NAMALWA (cell line): Measurements from ENCODE around the gene WNT7B.

Source experiments
- DNase-seq: peaks from one replicate; pipeline ENCODE4 v3.0.0-alpha.2; 2015; ENCODE audit warnings: low spot score

Gene WNT7B

DNA sequence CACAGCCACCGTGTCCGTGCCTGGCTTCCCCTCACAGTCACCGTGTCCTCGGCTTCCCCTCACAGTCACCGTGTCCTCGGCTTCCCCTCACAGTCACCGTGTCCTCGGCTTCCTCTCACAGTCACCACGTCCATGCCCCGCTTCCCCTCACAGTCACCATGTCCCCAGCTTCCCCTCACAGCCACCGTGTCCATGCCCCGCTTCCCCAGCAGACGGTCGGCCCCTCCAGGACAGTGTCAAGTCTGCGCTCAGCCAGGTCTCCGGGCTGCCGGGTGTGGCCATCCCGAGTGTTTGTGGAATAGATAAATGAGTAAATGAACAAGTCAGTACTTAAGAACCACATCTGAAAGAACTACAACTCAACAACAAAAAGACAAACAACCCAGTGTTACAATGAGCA lies 23.8 kb downstream of the WNT7B start:
- DNase-seq = no peak

DNA sequence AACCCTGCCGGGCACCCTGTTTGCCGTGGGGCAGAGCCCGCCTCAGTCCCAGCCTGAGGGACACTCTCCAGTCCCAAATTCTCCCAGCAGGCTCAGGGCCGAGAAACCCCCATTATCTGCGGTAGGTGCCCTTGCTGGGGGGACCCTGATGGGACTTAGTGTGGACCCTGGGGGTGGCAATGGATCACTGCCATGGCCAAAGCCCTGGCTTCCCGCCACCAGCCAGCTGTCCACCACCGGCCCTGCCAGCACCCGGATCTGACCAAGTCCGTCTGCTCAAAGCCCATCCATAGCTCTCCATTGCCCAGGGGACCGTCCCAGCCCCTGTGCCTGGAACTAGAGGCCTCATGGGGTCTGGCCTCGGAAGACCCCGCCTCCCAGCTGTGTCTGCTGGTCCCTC lies 24.4 kb downstream of the WNT7B start:
- DNase-seq = no peak

GRCh38 chr22:45952151-45952550 lies 24.8 kb downstream of the WNT7B start:
- DNase-seq = no peak

GRCh38 chr22:45949891-45950290 lies 27.1 kb downstream of the WNT7B start:
- DNase-seq = no peak

DNA sequence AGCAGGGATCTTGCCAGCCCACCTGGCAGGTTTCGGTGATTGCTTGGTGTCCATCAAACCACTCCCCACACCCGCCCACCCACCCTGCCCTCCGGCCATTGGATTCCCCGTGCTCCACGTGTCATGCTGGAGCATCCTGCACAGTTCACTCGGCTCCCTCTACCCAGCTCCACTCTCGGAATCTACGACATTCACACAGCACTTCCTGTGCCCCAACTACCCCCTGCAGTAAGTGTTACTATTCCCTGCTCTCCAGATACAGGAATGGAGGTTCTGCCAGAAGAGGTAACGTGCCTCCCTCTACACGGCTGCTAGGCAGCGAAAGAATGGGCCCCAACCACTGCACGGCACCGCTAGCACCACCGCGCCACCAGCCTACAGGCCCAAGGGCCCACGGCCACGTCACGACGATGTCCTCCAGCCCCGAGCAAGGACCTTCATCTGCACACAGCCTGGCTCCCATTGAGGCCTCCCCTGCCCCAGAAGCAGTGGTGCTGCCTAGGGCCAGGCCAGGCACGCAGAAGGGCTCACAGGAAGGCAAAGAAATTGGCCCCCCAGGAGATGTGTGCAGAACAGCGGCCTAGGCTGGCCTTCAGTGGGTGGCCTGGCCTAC lies 27.6 kb downstream of the WNT7B start:
- no peak for DNase-seq

DNA sequence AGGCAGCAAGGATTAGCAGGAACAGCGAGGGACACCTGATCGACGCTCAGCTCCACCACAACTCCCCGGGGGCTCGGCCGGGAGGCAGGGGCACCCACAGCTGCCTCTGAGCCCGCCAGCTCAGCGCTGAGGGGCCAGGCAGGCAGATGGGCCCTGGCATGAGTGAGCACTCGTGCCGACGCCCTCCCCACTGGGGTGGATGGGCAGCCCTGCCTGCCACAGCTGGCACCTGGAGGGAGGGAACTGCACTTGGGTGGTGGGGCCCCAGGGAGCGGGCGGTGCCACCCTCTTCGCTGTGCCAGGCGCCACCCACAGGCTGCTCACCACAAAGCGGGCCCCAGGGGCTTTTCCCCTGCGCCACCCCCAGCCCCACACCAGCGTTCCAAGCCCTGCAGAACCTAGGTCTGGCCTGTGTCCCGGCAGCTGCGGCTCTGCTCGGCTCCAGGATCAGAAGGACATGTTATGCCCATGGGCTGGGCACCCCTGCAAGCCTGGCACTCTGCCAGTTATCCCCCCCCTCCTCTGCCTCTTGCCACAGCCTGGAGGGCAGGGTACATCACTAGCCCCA lies 28.8 kb downstream of the WNT7B start:
- DNase-seq = peak; percentile 65

DNA sequence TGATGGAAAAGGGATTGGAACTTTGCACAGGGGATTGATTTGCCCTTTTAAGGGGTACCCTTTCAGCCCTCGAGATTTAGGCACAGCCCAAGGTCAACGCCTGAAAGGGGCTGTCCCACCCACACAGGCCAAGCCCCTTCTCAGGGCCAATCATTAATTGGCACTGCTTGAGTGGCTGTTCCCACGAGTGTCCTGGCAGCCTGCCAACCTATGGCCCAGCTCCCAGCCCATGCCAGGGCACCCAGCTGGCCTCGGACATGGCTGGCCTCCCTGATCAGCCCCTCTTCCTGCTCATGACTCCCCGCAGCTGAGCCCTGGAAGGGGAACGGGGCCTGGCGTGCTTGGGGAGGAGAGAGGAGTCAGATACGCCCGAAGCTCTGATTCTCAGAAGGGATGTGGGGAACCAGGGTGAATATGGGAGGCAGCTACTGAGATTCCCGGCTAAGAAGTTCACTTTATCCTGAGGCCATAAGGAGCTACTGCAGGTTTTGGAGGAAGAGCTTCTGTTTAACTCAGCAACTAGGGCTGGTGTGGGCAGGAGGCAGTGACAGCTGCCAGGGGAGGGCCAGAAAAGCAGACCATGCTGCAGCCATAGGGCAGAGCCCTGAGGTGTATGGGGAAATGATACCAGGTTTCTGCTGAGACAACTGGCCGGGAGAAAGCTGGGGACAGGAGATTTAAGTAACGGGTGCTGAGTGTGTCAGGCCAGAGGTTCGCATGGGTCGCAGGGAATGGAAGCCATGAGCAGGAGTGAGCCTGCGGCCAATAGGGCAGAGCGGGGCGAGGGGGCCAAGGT lies 30.0 kb downstream of the WNT7B start:
- DNase-seq = peak; percentile 23

DNA sequence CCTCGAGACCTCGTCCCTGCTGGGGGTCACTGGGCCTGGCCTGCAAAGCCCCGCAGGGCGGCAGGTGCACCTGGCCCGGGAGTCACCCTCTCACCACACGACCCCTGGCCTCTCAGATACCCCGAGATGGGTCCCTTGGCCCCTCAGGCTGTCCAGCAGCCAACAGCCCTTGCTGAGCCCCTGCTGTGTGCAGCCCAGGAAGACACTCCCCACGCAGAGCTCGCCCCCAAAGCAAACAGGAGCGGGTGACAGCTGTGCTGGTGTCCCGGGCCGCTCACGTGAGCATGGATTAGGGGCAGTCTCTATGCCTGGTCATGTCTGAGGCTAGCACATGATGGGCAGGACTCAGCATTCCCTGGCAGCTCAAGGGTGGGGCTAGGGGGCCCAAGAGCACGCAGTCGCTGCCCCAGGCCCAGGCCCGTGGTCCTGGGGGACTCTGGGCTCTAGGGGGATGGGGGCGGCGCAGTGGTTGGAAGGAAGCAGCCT lies 31.3 kb downstream of the WNT7B start:
- no peak for DNase-seq

DNA sequence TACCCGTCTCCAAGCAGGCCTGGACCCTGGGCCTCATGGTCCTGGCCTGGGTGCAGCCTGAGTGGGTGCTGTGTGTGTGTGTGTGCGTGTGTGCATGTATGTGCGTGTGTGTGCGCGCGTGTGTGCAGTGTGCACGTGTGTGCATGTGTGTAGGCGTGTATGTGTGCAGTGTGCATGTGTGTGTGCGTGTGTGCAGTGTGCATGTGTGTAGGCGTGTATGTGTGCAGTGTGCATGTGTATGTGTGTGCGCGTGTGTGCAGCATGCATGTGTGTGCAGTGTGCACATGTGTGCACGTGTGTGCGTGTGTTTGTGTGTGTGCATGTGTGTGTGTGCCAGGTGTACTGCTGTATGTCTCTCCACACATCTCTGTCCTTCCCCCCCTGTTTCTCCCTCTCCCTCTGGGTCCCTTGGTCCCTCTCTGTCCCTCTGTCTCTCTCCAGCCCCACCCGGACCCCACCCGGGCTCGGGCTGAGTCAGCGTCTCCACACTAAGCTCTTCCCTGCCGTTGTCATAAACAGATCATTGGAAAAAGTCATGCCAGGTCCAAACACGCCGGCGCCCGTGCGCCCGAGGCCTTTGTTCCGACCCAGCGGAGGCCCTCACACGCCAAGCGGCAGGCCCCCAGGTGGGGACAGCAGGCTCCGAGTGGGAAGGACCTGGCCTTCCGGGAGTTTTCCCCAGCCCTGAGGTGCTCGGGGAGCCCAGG lies 34.0 kb downstream of the WNT7B start:
- DNase-seq = no peak

- DNase-seq = no peak
Measured at GRCh38 chr22:45942344-45942743, 34.6 kb downstream of the WNT7B start.

- DNase-seq = no peak
Measured at GRCh38 chr22:45938913-45939312, 38.0 kb downstream of the WNT7B start.

DNA sequence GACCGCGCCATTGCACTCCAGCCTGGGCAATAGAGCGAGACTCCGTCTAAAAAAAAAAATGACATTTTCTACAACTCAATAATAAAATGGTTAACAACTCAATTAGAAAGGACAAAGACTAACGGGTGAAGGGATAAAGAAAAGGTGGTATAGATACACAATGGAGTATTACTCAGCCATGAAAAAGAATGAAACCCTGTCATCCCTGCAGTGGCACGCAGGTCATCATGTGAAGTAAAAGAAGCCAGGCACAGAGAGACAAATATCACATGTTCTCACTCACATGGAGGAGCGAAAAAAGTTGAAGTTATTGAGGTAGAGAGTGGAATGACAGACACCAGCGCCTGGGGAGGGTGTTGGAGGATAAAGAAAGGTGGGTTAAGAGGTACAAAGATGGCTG lies 39.0 kb downstream of the WNT7B start:
- DNase-seq = no peak

GRCh38 chr22:45935573-45935972 lies 41.4 kb downstream of the WNT7B start:
- no peak for DNase-seq

DNA sequence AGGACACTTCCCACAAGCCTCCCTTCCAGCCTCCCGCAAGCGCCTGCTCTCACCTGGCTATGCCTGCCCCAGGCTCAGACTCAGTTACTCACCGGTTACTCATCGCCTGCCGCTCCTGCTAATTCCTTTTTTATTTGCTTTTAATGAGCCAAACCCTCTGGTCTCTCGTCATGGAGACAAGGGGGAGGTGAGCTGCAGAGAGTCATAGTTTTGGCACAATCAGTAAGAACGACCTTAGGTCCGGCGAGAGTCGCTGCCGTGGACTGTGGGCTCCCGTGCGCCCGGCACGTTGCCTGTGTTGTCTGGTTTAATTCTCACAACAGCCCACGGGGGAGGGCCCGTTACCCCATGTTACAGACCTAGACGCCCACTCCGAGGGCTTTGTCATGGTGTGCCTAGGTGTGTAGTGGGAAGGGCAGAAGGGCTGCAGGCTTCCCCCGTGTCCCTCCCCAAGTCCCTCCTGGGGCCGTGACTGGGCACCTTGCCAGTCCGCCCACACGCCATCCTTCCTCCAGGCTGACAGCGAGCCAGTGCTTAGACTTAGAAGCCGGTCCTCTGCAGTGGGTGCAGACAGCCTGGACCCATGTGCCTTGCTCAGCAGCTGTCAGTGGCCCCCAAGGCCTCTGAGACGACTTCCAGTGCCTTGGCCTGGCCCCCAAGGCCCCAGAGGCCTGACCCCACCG lies 42.2 kb downstream of the WNT7B start:
- DNase-seq = no peak

GRCh38 chr22:45934168-45934564 lies 42.8 kb downstream of the WNT7B start:
- DNase-seq = no peak

- no peak for DNase-seq
Measured at GRCh38 chr22:45933506-45934167, 43.3 kb downstream of the WNT7B start.

GRCh38 chr22:45932071-45932470 lies 44.9 kb downstream of the WNT7B start:
- DNase-seq = no peak

DNA sequence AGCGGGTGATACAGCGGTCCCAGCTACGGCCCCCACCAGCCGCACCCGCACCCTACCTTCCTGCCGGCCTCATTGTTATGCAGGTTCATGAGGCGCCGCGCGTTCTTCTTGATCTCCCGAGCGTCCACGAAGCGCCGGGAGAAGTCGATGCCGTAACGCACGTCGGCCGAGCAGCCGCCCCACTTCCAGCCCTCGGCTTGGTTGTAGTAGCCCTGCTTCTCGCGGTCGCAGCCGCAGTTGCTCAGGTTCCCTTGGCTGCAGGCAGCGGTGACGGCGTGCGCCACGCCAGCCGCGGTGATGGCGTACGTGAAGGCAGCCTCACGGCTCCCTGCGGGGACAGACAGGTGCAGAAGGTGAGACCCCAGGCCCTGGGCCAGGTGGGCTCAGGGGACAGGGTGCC lies 45.9 kb downstream of the WNT7B start:
- DNase-seq = no peak

DNA sequence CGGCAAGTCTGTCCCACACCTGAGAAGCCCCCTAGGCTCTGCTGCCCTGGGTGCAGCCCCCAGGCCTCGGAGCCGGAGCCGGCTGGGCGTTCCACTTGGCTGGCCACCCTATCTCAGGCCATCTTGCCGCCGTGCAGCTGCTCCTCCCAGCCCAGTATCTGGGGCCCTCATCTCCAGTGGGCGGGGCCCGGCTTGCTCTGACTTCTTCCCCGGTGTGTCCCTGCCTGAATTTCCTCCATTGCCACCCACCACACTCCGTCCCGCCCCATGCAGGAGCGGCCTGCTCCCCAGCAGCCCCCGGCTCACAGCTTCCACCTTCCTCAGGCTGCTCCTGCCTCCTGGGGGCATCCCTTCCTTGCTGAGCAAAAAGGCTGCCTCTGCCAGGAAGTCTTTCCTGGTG lies 46.6 kb downstream of the WNT7B start:
- no peak for DNase-seq

- no peak for DNase-seq
Measured at GRCh38 chr22:45929649-45930048, 47.3 kb downstream of the WNT7B start.

- DNase-seq = no peak
Measured at GRCh38 chr22:45928726-45929368, 48.1 kb downstream of the WNT7B start.
